Panc1 (cell line): ENCODE measurements around the gene TMA7B. TPM values are rescaled to one million over a fixed set of nuclear protein-coding genes. Genes with fewer than 3 reads are reported as not detected.

ENCODE experiments used
- ATAC-seq: fragments of 200-7000 bp; cut with Tn5 transposase; 2 replicates; pipeline ENCODE4 v1.9.1; 2020; ENCODE audit warnings: mild to moderate bottlenecking, moderate library complexity
- BruUV-seq: library from RNA; stranded (reverse); fragments of 400-500 nt; replicated peaks from 2 replicates; lab custom pipeline; 2021; lab: Mats Ljungman, UMichigan
- CTCF ChIA-PET: fragments of 300-600 bp; sonication (Branson Sonifier 250); formaldehyde crosslinking; loops from one replicate; lab custom pipeline; 2022; ENCODE audit warnings: antibody characterized with exemption; lab: Charles Lee
- POLR2A ChIA-PET: fragments of 300-600 bp; sonication (Branson Sonifier 250); formaldehyde crosslinking; loops from one replicate; lab custom pipeline; 2022; ENCODE audit warnings: antibody characterized with exemption; lab: Charles Lee
- DNase-seq: peaks from one replicate; pipeline ENCODE4 v3.0.0-alpha.2; 2010; ENCODE audit warnings: low read depth, low spot score
- H3K27ac ChIP-seq: 2 replicates; pipeline ENCODE4 v1.5.1; 2011; ENCODE audit warnings: mild to moderate bottlenecking, low read length, inconsistent platforms
- H3K27me3 ChIP-seq: fragments of 200-500 bp; sonication (Bioruptor generic); 2 replicates; pipeline ENCODE4 v1.6.0; 2014; ENCODE audit warnings: low read length, inconsistent platforms; ENCODE audit not compliant: control insufficient read depth, insufficient read depth
- H3K36me3 ChIP-seq: fragments of 200-500 bp; sonication (Bioruptor generic); 2 replicates; pipeline ENCODE4 v1.5.1; 2014; ENCODE audit warnings: inconsistent platforms, mild to moderate bottlenecking, low read length, moderate library complexity; ENCODE audit not compliant: control insufficient read depth, insufficient read depth
- H3K4me1 ChIP-seq: 2 replicates; pipeline ENCODE4 v1.5.1; 2011; ENCODE audit warnings: inconsistent platforms, mild to moderate bottlenecking, low read length, moderate library complexity; ENCODE audit not compliant: control insufficient read depth, insufficient read depth
- H3K4me3 ChIP-seq, 2 experiments: 2 replicates each; pipeline ENCODE4 v1.5.1; 2011 to 2012; ENCODE audit warnings: low read depth in 2 of 2, low read length in 2 of 2, mild to moderate bottlenecking in 2 of 2, inconsistent platforms in 1 of 2, moderate library complexity in 1 of 2
- H3K9me3 ChIP-seq: fragments of 200-500 bp; sonication (Bioruptor generic); 2 replicates; pipeline ENCODE4 v1.5.1; 2014; ENCODE audit warnings: low read depth, mild to moderate bottlenecking, inconsistent platforms, low read length, moderate library complexity; ENCODE audit not compliant: control insufficient read depth, insufficient read depth
- CTCF ChIP-seq: fragments of 450-650 bp; IDR thresholded peaks from 2 replicates; pipeline ENCODE4 v1.5.1; 2017; ENCODE audit warnings: mild to moderate bottlenecking
- POLR2AphosphoS5 ChIP-seq: IDR thresholded peaks from 2 replicates; pipeline ENCODE4 v1.6.1; 2012; ENCODE audit warnings: mild to moderate bottlenecking, low read depth, low read length, moderate library complexity
- REST ChIP-seq, 2 experiments: IDR thresholded peaks; 2 replicates each; pipeline ENCODE4 v1.6.1; 2011 to 2012; ENCODE audit warnings: low read depth in 2 of 2, control low read depth in 1 of 2, low read length in 1 of 2, mild to moderate bottlenecking in 1 of 2, moderate library complexity in 1 of 2; ENCODE audit not compliant: insufficient read depth in 1 of 2
- SIN3A ChIP-seq: IDR thresholded peaks from 2 replicates; pipeline ENCODE4 v1.6.1; 2012; ENCODE audit warnings: low read depth, mild to moderate bottlenecking, low read length, moderate library complexity, borderline replicate concordance; ENCODE audit not compliant: insufficient read depth
- TCF7L2 ChIP-seq: IDR thresholded peaks from 2 replicates; pipeline ENCODE4 v1.6.1; 2011; ENCODE audit warnings: mild to moderate bottlenecking, low read depth, low read length, inconsistent platforms
- in situ Hi-C: cut with HindIII; loops from 2 replicates; pipeline ENCODE4 v1.10.0; 2016; ENCODE audit warnings: low sequenced_read_pairs, low pct_unique_long_range_greater_than_20kb
- intact Hi-C: fragments of 100-400 bp; cut with micrococcal nuclease; formaldehyde crosslinking; loops from one replicate; pipeline ENCODE4 v1.10.0; 2022; ENCODE audit not compliant: unreplicated experiment
- total RNA-seq: library from RNA; stranded (reverse); gene quantifications from one replicate; pipeline ENCODE4 v1.2.1, GENCODE V29; 2021; ENCODE audit not compliant: unreplicated experiment

TMA7B gene
- total RNA-seq, 1 experiment from 2014 or later: not detected

- H3K9me3 ChIP-seq: no peaks in the 10 kb centered on the region
- DNase-seq (no peak), ATAC-seq (no peak)
- intact Hi-C loops (no loop called here), in situ Hi-C loops (no loop called here)
- TF ChIP-seq TCF7L2 (no peak), CTCF (no peak), POLR2AphosphoS5 (no peak), SIN3A (no peak), REST (IDR thresholded peaks at IDR 0.05; ENCODE audit: insufficient read depth in 1 of 2, low read depth in 2 of 2, low read length in 1 of 2) (no peak)
- no peak overlapping the region for H3K4me3 ChIP-seq
- no peak overlapping the region for H3K27ac ChIP-seq
- no peaks in the 10 kb centered on the region for H3K36me3 ChIP-seq
- BruUV-seq: no TSS peak
- ChIA-PET POLR2A (no interaction called here), CTCF (no interaction called here)
- no peaks in the 10 kb centered on the region for H3K27me3 ChIP-seq
- H3K4me1 ChIP-seq: no peaks in the 10 kb centered on the region
Measured at GRCh38 chr22:39960791-39961746, 872 bp downstream of the TMA7B start.

GRCh38 chr22:39962071-39962470 lies 1.9 kb downstream of the TMA7B start:
- BruUV-seq: no TSS peak
- in situ Hi-C loops: no loop called here

More at GRCh38 chr22:39962071-39962470, 1.9 kb downstream of the TMA7B start:
- POLR2A ChIA-PET: no interaction called here
- no peaks in the 10 kb centered on the region for H3K36me3 ChIP-seq
- H3K27ac ChIP-seq: no peak overlapping the region
- CTCF ChIA-PET: no interaction called here
- H3K9me3 ChIP-seq: no peaks in the 10 kb centered on the region
- TF ChIP-seq CTCF (no peak), TCF7L2 (no peak), REST (IDR thresholded peaks at IDR 0.05; ENCODE audit: insufficient read depth in 1 of 2, low read depth in 2 of 2, low read length in 1 of 2) (no peak), SIN3A (no peak), POLR2AphosphoS5 (no peak)
- intact Hi-C loops: no loop called here
- H3K4me3 ChIP-seq: no peak overlapping the region
- DNase-seq: no peak
- no peaks in the 10 kb centered on the region for H3K4me1 ChIP-seq
- H3K27me3 ChIP-seq: no peaks in the 10 kb centered on the region
- ATAC-seq: no peak
